ENCODE results near the gene PKD1.
"Not testable (repeated sequence)": the region's sequence is repeated elsewhere in the genome, so short reads cannot be mapped to it uniquely, and the experiment has no call there.

PKD1 gene

DNA sequence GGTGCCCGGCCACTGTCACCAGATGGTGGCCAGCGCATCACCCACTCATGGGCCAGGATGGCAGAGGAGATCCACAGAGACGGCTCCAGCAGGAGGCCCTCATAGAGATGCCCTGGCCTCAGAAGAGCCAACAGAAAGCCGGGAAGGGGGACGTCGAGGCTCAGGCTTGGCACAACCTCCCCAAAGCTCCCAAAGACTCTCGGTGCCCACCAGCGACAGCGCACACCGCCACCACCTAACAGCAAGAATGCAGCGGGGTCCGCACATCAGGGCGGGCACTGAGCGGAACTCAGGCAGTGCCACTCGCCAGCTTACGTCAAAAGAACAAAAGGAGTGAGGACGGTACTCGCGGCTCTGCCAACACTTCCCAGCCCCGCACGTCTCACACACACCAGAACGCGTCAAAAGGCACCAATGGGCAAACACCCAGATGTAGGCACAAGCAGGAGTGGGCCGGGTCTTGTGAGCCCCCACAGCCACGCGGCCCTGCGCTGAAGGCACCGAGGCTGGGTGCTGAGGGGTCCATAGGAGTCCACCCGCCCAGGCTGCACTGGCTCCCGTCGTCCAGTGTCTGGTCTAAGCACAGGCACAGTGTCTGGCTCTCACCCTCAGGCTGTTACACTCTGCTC is 8.7 kb downstream of the PKD1 start:
- in situ Hi-C loops (cut with MboI; ENCODE audit: low sequenced_read_pairs): loop anchor here (25.0 kb wide), 2 partner anchors 110 to 115 kb away; partner anchors contain the start of genes DNASE1L2, NPW and ZNF598

DNA sequence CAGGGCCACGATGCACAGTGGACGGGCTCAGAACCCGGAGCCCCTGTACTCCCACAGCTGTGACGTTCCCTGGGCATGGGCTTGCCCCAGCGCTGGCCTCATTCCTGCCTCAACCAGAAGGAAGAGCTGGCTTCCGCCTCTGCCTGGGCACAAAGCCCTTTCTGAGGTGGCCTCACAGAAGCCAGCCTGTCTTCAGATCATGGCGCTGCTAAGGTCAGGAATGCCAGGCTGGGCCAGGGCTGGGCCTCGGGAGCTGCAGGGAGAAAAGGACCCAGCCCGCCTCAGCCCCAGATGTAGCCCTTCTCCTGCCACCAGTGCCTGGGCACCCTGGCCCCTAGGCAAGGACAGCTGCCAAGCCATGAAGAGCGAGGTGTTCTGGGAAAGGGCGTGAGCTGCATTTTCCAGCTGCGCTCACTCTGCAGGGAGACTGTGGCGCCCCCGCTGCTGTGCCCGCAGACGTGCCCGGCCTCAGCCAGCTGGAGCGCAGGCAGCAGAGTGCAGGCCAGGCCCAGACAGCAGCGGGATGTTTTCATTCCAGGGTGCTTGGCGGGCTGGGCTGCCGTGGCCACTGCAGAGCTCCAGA is 9.4 kb downstream of the PKD1 start:
- in situ Hi-C loops (cut with MboI; ENCODE audit: low sequenced_read_pairs): loop anchor here (25.0 kb wide), 2 partner anchors 111 to 114 kb away; partner anchors contain the start of genes DNASE1L2, NPW and ZNF598

DNA sequence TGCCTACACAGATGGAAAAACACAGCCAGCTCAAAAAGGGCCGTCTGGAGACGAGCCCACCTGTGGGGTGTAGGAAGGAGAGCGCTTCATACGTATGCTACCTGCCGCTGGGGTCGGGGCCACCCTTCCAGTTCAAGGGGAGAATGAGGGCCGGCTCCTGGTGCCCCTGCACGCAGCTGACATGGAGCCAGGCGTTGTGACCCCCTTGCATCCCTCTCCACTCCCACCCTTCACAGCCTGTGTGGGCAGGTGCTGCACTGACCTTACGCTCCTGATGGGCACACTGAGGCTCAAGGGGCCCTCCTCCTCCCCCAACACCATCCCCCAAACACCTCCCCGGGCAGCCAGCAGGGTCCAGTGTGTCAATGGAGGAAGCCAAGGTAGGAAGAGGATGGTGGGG is 10.1 kb downstream of the PKD1 start:
- in situ Hi-C loops (cut with MboI; ENCODE audit: low sequenced_read_pairs): loop anchor here (25.0 kb wide), 2 partner anchors 112 to 113 kb away; partner anchors contain the start of genes DNASE1L2, NPW and ZNF598

DNA sequence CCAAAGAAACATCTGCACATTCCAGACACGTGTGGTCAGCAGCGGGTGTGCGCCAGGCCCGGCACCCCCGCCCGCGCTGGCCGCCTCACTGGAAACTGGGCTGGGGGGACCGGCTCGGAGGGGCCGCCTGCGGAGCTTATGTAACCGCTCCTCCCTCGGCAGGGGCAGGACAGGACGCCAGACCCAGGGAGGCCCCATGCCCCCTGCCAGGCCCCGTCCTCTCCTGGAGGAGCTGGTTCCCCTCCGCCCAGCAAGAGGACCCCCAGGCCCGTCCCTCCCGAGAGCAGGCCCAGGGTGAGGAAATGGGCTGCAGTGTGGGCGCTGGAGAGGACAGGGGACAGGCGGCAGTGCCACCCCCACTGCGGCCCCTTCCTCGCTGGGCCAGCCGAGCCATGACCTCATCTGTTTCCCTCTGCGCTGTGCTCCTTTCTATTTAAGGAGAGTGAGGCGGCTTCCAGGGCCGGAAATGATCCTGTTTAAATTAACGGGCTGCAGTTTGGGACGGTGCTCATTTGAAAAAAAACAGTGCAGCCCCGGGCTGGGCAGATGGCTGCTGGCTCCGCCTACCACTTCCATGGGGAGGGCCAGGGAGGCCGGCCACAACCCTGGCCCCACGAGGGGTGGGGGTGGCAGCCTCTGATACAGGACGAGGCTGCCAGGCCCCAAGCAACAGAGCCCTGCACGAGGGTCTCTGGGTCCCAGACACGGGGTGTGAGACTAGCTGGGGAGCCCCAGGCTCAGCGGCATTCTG is 10.8 kb downstream of the PKD1 start:
- in situ Hi-C loops (cut with MboI; ENCODE audit: low sequenced_read_pairs): loop anchor here (25.0 kb wide), 2 partner anchors 112 to 113 kb away; partner anchors contain the start of genes DNASE1L2, NPW and ZNF598

DNA sequence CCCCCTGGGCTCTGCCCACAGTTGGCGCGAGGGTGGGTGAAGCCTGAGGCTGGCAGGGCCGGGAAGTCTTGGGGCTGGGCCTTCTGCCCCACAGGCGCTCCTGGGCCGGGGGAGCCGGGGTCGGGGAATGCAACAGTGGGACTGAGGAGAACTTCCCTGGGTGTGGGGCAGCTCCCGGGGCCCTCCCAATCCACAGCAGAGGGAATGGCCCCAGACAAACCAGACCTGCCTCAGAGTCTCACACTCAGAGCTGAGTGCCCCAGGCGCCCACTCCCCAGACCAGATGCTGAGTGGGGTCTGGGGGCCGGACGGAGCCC is 11.4 kb downstream of the PKD1 start:
- in situ Hi-C loops (cut with MboI; ENCODE audit: low sequenced_read_pairs): not testable (repeated sequence)

DNA sequence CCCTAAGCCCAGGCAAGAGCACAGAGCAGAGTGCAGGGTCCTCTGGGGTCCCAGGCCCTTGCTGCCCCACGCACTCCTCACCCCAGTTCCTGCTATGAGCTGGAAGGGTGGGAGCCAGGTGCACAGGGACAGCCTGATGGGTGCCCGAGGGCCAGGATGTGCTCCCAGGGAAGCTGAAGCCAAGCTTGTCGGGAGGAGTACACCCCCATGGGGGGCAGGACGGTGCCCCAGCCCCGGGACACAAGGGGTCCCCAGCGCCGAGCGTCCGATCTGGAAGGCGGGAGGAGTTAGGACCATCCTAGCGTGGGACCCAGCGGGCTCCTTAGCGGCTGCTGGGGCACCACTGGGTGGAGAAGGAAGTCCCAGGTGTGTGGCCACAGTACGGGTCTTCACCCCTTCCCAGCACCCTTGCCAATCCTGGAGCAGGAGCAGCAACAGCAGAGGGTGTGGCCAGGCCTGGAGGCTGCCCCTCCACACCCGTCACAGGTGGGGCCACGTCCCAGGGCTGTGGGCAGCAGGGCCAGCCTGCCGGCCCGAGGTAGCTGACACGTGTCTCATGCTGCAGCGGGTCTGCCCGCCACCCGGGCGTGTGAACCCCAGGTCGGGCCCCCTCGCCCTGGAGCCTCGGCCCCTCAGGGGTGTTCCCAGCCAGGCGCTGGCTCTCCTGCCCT is 11.9 kb downstream of the PKD1 start:
- in situ Hi-C loops (cut with MboI; ENCODE audit: low sequenced_read_pairs): not testable (repeated sequence)

DNA sequence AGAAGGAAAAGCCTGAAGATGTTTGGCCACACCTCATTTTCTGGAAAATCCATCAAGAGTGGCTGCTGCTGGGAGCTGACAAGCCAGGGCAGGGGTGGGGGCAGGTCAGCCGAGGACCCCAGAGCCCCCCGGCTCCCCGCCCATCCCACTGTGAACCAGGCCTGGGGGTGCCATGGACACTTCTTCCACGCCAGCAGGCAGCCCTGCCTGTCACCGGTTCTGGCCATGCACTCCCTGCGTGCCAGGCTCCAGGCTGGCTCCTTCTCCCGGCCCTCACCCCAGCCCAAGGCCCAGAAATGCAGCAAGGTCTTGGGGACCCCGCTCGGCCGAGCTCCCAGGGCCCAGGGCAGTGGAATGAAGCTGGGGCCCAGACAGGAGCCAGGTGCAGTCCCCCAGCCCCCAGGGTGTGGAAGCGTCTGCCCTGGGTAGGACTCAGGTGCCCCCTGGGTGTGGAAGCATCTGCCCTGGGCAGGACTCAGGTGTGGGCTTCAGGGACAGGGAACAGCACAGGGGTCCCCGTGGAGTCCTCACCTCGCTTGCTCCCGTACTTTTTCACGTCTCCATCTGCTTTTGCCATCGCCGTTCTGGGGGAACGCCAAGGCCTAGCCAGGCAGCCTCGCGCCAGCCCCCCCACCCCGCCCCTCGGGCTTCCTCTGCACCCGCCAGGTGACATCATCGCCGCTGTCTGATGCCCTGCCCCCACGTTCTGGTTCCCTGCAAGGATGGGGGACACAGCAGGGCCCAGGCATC is 12.6 kb downstream of the PKD1 start:
- in situ Hi-C loops (cut with MboI; ENCODE audit: low sequenced_read_pairs): not testable (repeated sequence)

DNA sequence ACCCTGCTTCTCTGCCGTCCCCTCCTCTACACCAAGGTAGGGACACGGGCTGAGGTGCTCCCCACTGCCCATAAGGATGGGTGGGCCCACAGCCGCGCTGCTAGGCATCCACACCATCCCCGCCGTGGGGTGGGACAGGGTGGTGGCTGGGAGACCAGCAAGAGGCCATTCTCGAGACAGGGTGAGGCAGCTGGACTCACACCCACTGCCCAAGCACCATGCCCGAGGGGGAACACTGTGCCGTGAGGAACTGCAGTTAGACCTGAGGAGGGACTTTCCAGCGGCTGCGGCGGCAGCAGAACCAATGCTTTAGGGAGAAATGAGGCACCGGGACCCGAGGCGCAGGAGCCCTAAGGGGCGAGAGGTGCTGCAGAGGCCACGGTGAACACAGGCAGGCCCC is 13.3 kb downstream of the PKD1 start:
- in situ Hi-C loops (cut with MboI; ENCODE audit: low sequenced_read_pairs): no loop called here

DNA sequence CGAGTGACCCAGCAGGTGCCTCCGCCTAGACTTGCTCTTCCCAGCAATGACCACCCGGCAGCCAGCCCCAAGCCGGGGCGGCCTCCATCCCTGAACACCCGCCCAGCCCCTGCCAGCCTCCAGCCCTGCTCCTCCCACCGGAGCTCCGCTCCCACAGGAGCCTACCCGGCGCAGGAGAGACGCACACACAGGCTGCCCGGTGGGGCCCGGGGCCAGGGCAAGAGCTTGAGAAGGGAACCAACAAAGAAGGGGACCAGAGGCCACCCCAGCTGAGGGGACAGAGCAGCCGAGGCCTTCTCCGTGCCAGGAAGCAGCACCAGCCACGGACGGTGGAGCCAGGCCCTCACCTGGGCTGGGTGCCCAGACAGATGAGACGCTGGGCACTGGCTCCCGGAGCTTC is 13.8 kb downstream of the PKD1 start:
- in situ Hi-C loops (cut with MboI; ENCODE audit: low sequenced_read_pairs): no loop called here

DNA sequence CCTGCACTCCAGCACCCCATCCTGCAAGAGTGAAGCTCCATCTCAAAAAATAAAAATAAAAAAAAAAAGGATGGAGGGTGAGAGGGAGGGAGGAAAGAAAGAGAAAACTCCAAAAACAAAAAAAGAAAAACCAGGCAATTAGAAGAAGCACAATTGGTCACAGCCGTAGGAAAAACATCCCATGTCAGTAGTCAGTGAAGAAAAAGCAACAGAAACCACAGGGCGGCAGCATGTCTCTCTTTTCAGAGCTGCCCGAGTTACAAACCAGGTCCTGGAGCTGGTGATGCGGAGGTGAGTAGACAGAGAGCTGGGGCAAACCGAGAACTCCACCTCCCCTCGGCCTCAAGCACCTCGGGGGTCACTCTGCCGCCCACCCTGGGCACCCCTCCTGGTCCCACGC is 14.4 kb downstream of the PKD1 start:
- in situ Hi-C loops (cut with MboI; ENCODE audit: low sequenced_read_pairs): not testable (repeated sequence)

DNA sequence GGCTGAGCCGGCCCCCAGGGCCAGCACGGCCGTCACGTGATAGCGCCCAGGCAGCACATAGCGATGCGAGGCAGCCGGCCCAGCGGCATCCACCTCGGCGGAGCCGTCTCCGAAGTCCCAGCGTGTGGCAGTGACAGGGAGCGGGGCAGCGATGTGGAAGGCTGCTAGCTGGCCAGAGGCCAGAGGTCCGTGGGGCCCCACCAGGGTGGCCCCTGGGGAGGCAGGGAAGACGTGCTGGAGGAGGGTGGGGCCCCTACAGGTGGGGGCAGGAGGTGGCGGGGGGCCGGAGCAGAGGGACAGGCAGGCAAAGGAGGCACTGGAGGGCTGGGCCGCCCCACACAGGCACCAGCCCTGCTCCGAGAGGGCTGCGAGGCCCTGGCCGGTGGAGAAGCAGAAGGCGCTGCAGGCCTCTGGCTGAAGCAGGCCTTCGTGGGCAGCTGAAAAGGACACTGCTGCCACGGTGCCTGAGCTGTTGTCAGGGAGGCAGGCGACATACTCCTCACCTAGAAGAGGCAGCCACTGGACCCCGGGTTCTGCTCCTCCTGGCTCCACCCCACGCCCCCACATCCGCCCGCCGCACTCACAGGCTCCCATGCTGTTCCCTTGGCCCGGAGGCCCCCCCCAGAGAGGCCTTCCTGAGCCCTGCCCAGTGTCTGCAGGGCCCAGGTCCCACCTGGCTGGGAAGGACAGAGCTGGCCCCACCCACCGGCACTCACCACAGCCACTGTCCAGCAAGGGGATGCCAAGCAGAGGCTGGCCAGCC is 17.6 kb downstream of the PKD1 start:
- in situ Hi-C loops (cut with MboI; ENCODE audit: low sequenced_read_pairs): not testable (repeated sequence)

DNA sequence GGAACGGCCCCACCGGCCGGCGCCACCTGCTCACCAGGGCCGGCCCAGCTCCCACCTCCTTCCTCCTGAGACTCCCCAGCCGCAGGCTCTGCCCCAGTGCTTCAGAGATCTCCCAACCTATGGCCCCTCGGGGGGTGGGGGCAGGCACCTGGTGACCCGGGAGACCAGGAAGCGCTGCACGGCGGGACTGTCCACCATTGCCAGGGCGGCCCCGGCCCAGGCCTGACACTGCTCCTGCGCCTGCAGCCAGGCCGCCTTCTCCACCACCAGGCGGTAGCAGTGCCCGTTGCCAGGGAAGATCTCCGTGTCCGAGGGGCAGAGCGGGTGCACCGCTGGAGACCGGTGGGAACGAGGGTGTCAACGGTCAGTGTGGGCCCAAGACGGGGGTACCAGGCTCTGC is 18.4 kb downstream of the PKD1 start:
- in situ Hi-C loops (cut with MboI; ENCODE audit: low sequenced_read_pairs): not testable (repeated sequence)

DNA sequence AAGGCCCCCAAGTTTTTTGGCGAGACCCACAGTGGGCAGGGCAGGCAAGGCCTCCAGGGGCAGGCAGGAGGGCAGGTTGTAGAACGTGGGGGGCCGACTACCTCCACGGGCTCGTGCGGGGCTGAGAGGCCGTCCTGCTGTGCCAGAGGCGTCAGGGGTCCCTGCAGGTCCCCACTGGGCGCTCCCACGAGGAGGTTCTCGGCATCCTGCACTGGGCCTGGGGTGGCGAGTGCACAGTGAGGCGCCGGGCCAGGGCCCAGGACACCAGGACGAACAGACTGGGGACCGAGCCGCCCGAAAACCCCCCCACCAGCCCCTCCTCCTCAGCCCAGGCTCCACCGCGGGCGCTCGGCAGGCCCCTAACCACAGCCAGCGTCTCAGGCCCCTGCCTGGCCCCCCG is 19.3 kb downstream of the PKD1 start:
- in situ Hi-C loops (cut with MboI; ENCODE audit: low sequenced_read_pairs): not testable (repeated sequence)

DNA sequence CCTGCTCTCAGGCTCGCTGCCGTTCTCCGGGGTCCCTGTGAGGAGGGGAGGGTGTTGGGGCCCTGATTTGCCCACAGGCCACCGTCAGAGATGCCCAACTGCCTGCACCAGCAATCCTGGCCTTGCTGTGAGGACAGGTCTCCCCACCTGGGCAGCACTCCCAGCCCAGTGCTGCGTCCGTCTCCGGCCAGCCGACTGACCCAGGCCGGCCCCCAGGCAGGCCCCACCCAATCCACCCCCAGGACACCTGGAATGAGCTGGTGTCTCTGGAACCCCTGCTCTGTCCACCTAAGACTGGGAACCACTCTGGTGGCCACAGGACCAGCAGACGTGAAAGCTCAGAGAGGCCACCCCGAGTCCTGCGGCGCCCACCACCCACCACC is 20.1 kb downstream of the PKD1 start:
- in situ Hi-C loops (cut with MboI; ENCODE audit: low sequenced_read_pairs): no loop called here

DNA sequence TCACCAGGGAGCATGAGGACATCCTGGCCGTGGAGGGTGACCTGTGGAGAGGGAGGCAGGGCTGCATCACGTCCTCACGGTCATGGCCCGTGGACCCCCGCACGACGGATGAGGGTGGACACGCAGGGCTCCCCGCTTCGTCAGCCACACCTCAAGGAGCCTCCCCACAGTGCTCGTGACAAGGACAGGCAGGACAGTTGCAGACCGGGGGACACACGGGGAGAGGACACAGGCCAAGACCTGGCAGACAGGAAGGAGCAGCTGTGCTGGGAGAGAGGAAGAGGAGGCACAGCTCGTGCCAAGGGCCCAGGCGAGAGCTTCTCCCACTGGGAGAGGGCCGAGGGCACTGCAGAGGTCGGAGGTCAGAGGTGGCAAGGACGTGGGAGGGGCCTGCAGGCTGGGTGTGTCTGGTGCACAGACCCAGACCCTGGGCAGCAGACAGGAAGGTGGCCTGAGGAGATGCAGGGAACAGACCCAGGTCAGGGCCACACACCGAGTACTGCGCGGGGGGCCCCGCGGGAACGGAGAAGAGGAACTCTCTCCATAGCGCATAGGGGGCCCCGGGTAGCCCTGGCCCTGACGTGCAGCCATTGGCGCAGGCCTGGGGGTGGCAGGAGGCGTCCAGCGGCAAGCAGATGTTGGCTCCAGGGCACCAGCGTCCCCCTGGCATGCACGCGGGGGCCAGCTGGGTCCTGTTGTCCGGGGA is 20.7 kb downstream of the PKD1 start:
- in situ Hi-C loops (cut with MboI; ENCODE audit: low sequenced_read_pairs): not testable (repeated sequence)

DNA sequence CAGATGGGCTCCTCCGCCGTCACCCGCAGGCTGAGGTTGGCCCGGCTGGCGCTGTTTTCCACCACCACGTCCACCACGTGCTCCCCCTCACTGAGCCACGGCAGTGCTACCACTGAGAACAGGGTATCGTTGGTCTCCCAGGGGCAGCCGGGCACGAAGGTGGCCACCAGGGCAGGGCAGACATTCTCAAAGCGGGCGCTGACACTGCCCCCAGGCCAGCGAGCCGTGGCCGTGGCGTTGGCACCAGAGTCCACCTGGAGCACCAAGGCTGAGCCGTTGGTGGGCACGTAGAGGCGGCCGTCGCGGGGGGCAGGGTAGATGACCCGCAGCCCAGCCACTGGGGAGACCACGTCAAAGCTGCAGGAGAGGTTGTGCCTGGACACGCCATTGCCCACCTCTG is 21.5 kb downstream of the PKD1 start:
- in situ Hi-C loops (cut with MboI; ENCODE audit: low sequenced_read_pairs): not testable (repeated sequence)

DNA sequence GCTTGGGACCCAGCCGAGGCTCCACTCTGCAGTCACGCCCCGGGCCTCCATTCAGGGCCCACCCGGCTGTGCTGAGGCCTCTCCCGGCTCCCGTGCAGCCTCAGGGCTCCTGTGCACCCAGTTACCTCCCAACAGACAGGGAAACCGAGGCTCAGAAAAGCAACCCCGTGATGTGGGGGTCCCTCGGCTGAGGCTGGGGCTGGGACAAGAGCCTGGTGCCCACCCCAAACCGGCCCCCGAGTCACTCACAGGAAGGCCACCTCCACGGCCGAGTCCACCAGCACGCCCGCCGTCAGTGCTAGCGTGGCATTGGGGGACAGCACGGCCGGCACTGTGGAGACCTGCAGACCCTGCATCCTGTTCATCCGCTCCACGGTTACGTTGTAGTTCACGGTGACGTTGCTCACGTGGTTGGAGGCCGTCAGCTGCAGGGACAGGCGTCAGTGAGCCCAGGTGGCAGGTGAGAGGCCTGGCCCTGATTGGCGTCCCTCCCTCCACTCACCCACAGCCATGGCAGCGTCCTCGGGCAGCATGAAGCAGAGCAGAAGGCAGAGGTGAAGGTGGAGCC is 23.1 kb downstream of the PKD1 start:
- in situ Hi-C loops (cut with MboI; ENCODE audit: low sequenced_read_pairs): not testable (repeated sequence)

DNA sequence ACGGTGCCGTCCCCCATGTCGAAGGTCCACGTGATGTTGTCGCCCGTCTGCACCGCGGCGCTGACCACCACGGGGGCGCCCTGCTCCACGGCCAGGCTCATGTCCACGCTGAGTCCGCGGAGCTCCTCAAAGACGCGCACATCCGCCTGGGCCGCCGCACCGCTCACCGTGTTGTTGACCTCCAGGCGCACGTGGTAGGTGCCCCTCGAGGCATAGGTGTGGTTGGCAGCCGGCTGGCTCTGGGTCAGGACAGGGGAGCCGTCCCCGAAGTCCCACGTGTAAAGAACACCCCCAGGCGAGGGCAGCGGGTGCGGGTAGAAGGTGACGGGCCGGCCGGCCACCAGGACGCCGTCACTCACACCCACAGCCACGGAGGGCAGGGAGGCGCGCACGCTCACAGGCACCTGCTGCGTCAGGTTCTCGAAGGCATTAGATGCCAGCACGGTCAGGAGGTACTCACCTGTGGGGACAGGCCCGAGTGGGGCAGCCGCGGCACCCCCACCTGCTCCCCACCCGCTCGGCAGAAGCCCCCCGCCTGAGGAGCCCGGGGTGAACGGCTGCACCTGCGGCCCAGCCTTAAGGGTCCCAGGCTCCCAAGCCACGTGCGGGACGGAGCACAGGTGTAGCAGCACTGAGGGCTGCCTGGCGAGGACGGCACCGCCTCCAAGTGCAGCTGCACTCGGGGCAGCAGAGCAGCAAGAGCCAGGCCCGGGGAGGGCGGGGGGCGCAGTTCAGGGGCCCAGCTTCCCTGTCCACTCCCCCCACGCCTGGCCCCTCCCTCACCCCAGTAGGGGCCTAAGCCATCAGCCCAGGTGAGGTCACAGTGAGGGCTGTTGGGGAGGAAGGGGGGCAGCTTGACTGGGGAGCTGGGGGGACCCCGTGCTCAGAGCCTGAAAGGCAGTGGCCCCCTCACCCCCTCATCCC is 24.0 kb downstream of the PKD1 start:
- in situ Hi-C loops (cut with MboI; ENCODE audit: low sequenced_read_pairs): not testable (repeated sequence)
